Lung (tissue), 12 donors: ENCODE results near the gene ERBB4. TPM values are rescaled to one million over a fixed set of nuclear protein-coding genes. Genes with fewer than 3 reads are reported as not detected.

Experiments used
- ATAC-seq: fragments of 200-7000 bp; cut with Tn5 transposase; one replicate; pipeline ENCODE4 v1.9.1; 2020; ENCODE audit warnings: moderate number of reproducible peaks; ENCODE audit not compliant: insufficient read depth, low FRiP score
- DNase-seq, 3 donors: peaks; one replicate each; pipeline ENCODE4 v3.0.0-alpha.2; 2013 to 2017
- H3K27ac ChIP-seq, 2 donors: one replicate each; pipeline ENCODE4 v1.5.1; 2013; ENCODE audit warnings: mild to moderate bottlenecking in 2 of 2, moderate library complexity in 2 of 2, control low read depth in 1 of 2, inconsistent platforms in 1 of 2, low read depth in 1 of 2, low read length in 1 of 2
- H3K27me3 ChIP-seq, 3 donors: one replicate each; pipeline ENCODE4 v1.5.1; 2013; ENCODE audit warnings: low read length in 2 of 3; ENCODE audit not compliant: control insufficient read depth in 3 of 3, insufficient read depth in 3 of 3
- H3K36me3 ChIP-seq, 4 donors: one replicate each; pipeline ENCODE4 v1.5.1; 2013; ENCODE audit warnings: low read length in 4 of 4, mild to moderate bottlenecking in 1 of 4, moderate library complexity in 1 of 4; ENCODE audit not compliant: control insufficient read depth in 4 of 4, insufficient read depth in 4 of 4
- H3K4me1 ChIP-seq, 5 donors: one replicate each; pipeline ENCODE4 v1.5.1; 2013; ENCODE audit warnings: low read length in 5 of 5, mild to moderate bottlenecking in 2 of 5, moderate library complexity in 1 of 5; ENCODE audit not compliant: control insufficient read depth in 5 of 5, insufficient read depth in 5 of 5
- H3K4me3 ChIP-seq: one replicate; pipeline ENCODE4 v1.5.1; 2013; ENCODE audit warnings: mild to moderate bottlenecking, control low read depth, moderate library complexity
- H3K9ac ChIP-seq, 2 donors: one replicate each; pipeline ENCODE4 v1.5.1; 2013; ENCODE audit warnings: low read length in 2 of 2, control low read depth in 1 of 2; ENCODE audit not compliant: insufficient read depth in 1 of 2
- H3K9me3 ChIP-seq, 4 donors: one replicate each; pipeline ENCODE4 v1.5.1; 2013; ENCODE audit warnings: low read length in 3 of 4, mild to moderate bottlenecking in 1 of 4, moderate library complexity in 1 of 4; ENCODE audit not compliant: control insufficient read depth in 4 of 4, insufficient read depth in 3 of 4
- CTCF ChIP-seq: IDR thresholded peaks from 2 replicates; pipeline ENCODE4 v1.5.1; 2012; ENCODE audit warnings: mild to moderate bottlenecking; ENCODE audit errors: control extremely low read depth, extremely low read depth
- WGBS, 2 donors: extraction: QIAGEN DNeasy Blood & Tissue Kit; methylation state at CpG; one replicate each; pipeline ENCODE4 v1.1.7; 2013; 5-methylcytosine and 5-hydroxymethylcytosine counted together
- polyA plus RNA-seq, 2 donors: library from polyadenylated mRNA; stranded (reverse); fragments of 200-250 nt; gene quantifications; one replicate each; pipeline ENCODE4 v1.2.1, GENCODE V29; 2013
- total RNA-seq, 2 donors: library from RNA; depleted of rRNA in 1 of 2; stranded (reverse); fragments of >200 nt in 1 of 2; gene quantifications; one replicate each; pipeline ENCODE4 v1.2.1, GENCODE V29; 2014 to 2021
- donor health status: control.
- donor health status: control.
- donor health status: Bipolar disorder and iron deficiency.
- donor health status: healthy.
- donor health status: DM: yes; HTN: yes; CAD: no.

ERBB4 gene
- total and polyA plus RNA-seq, 4 donors, result 0.41 to 16.8 (median 5.3) TPM

GRCh38 chr2:212276813-212277212 is 261.8 kb downstream of the ERBB4 start:
- no peak overlapping the region for H3K4me3 ChIP-seq
- WGBS, 2 donors, result 54 to 71% methylated on average over 3 of the region's 3 CpGs
- no peak overlapping the region for H3K27ac ChIP-seq
- TF ChIP-seq CTCF, result no peak
- H3K27me3 ChIP-seq, result no peaks in the 10 kb centered on the region
- no peaks in the 10 kb centered on the region for H3K9me3 ChIP-seq
- ATAC-seq, result no peak
- no peak for DNase-seq
- no peak overlapping the region for H3K9ac ChIP-seq
- no peaks in the 10 kb centered on the region for H3K36me3 ChIP-seq
- H3K4me1 ChIP-seq, result no peaks in the 10 kb centered on the region

DNA sequence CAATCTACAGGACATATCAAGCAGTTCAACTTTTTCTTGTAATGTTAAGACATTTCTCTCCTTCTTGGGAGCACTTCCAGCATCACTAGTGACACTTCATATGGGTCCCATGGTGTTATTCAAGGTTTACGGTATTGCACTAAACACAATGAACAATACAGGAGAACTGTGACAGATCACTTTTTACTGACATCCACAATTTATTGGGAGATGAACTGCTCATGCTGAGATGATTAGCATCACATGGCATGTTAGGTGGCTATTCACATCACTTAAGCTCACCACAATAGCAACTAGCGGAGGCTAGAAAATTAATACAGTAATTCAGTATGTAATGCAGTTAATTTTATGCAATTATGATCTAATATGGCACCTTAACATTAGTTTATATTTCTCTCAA is 264.4 kb downstream of the ERBB4 start:
- WGBS, 2 donors, result 91 to 97% methylated on average over 2 of the region's 2 CpGs
- TF ChIP-seq CTCF, result no peak
- no peak for DNase-seq
- Histone ChIP-seq H3K4me1 (peaks cover 0 to 3% (median 0%) of the 10 kb centered on the region in 5 donors), H3K27ac (no peak overlapping the region), H3K27me3 (no peaks in the 10 kb centered on the region), H3K9me3 (peaks cover 0 to 2% (median 0%) of the 10 kb centered on the region in 4 donors), H3K9ac (no peak overlapping the region), H3K36me3 (no peaks in the 10 kb centered on the region), H3K4me3 (no peak overlapping the region)
- ATAC-seq, result no peak

GRCh38 chr2:212271583-212271982 is 267.0 kb downstream of the ERBB4 start:
- no peak for TF ChIP-seq CTCF
- Histone ChIP-seq H3K27ac (no peak overlapping the region), H3K9me3 (peaks cover 0 to 2% (median 0%) of the 10 kb centered on the region in 4 donors), H3K4me1 (peaks cover 0 to 3% (median 0%) of the 10 kb centered on the region in 5 donors), H3K4me3 (no peak overlapping the region), H3K36me3 (no peaks in the 10 kb centered on the region), H3K27me3 (no peaks in the 10 kb centered on the region), H3K9ac (no peak overlapping the region)
- WGBS, 2 donors, result 51 to 63% methylated on average over 3 of the region's 3 CpGs
- DNase-seq, result no peak
- ATAC-seq, result no peak

DNA sequence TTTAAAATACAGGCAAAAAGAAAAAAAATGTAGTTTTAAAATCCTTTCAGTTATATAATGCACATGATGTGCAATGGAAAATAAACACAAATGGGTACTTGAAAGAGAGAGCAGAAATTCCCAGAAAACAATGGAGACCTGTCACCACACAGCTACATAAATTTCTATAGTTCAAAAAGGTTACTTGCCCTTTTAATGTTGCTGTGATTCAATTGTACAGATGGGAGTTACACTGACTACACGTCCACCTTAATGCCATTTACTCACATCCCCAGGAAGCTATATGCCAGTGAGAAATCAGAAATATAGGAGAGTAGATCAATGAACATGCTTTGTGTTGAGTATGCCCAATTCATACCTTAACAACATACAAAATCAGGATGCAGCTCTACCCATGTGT is 269.6 kb downstream of the ERBB4 start:
- no peak overlapping the region for H3K27ac ChIP-seq
- no peaks in the 10 kb centered on the region for H3K36me3 ChIP-seq
- H3K4me1 ChIP-seq, result peaks cover 0 to 3% (median 0%) of the 10 kb centered on the region in 5 donors
- ATAC-seq (no peak), DNase-seq (no peak)
- no peaks in the 10 kb centered on the region for H3K27me3 ChIP-seq
- 45 to 46% methylated on average over 1 of the region's 1 CpG for WGBS, 2 donors
- no peak overlapping the region for H3K4me3 ChIP-seq
- TF ChIP-seq CTCF, result no peak
- H3K9me3 ChIP-seq, result peaks cover 0 to 2% (median 0%) of the 10 kb centered on the region in 4 donors
- no peak overlapping the region for H3K9ac ChIP-seq
